Measurements from ENCODE around the gene CCDC167.
A peak's percentile ranks its signal among the peaks of the same experiment; 100 is the strongest.

DNA sequence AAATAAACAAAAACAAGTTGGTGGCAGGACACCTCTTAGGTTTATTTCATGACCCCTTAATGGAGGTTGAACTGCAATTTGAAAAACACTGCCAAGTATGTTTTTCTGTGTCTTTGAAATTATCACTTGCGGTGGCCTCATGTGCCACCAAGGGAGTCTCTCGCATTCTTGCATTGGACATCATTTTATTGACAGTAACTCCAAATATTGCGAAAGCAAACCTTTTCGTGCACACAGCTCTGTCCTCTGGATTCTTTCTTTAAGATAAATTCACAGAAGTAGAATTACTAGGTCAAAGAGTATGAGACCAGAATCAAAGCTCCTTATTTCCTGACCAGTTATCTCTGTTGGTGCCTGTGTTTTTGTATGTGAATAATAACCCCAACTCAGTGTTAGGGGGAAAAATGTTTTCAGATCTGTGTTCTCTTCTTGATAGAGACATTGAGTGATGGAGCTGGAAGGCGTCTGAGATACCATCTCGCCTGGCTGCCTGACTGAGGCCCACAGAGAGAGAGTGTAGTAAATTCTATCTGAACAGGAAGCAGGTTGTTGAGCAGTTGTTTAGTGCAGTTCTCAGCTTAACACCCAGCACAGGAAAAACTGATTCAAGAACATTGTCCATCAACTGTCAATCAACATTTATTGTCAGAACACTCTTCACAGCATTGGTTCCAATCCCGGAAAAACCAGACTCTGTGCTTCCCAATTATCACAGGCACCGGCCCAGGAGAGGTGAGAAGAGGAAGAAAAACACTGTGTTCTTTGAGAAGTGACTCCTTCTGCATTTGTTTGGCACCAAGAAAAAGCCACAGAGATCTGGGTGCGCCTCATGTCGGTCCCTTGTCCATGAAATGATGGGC lies 2.2 kb upstream of the CCDC167 start:
- peak in 1 of 3 donors; percentile 11 for TF ChIP-seq POLR2AphosphoS5 (IDR thresholded peaks at IDR 0.05)
- TF ChIP-seq, protein P1, sequence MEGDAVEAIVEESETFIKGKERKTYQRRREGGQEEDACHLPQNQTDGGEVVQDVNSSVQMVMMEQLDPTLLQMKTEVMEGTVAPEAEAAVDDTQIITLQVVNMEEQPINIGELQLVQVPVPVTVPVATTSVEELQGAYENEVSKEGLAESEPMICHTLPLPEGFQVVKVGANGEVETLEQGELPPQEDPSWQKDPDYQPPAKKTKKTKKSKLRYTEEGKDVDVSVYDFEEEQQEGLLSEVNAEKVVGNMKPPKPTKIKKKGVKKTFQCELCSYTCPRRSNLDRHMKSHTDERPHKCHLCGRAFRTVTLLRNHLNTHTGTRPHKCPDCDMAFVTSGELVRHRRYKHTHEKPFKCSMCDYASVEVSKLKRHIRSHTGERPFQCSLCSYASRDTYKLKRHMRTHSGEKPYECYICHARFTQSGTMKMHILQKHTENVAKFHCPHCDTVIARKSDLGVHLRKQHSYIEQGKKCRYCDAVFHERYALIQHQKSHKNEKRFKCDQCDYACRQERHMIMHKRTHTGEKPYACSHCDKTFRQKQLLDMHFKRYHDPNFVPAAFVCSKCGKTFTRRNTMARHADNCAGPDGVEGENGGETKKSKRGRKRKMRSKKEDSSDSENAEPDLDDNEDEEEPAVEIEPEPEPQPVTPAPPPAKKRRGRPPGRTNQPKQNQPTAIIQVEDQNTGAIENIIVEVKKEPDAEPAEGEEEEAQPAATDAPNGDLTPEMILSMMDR (IDR thresholded peaks at IDR 0.05 in 8 of 11, conservative IDR thresholded peaks at IDR 0.05 in 3 of 11), result no peak
